GM21786 (cell line): ENCODE results near the gene MANSC4.
"Not testable (repeated sequence)": the region's sequence is repeated elsewhere in the genome, so short reads cannot be mapped to it uniquely, and the experiment has no call there.

Experiments
- ATAC-seq: cut with Tn5 transposase; IDR thresholded peaks from one replicate; pipeline ENCODE4 v1.9.1; 2021; ENCODE audit not compliant: unreplicated experiment

The MANSC4 gene

GRCh38 chr12:27756670-27757195, 23.3 kb downstream of the MANSC4 start:
- no peak for ATAC-seq

GRCh38 chr12:27754795-27755194, 25.2 kb downstream of the MANSC4 start:
- no peak for ATAC-seq

GRCh38 chr12:27751386-27752047, 28.5 kb downstream of the MANSC4 start:
- no peak for ATAC-seq

- ATAC-seq = no peak
These were observed 32.8 kb downstream of the MANSC4 start for GRCh38 chr12:27747111-27747820.

GRCh38 chr12:27745734-27746133, 34.3 kb downstream of the MANSC4 start:
- not testable (repeated sequence) for ATAC-seq

- ATAC-seq = no peak
These were observed 36.4 kb downstream of the MANSC4 start for GRCh38 chr12:27743601-27744000.

GRCh38 chr12:27734321-27734720, 45.7 kb downstream of the MANSC4 start:
- not testable (repeated sequence) for ATAC-seq

GRCh38 chr12:27733791-27734190, 46.2 kb downstream of the MANSC4 start:
- ATAC-seq = no peak

- no peak for ATAC-seq
These were observed 46.9 kb downstream of the MANSC4 start for GRCh38 chr12:27733052-27733656.

- ATAC-seq = no peak
These were observed 47.8 kb downstream of the MANSC4 start for GRCh38 chr12:27732281-27732680.

GRCh38 chr12:27730097-27730588, 49.9 kb downstream of the MANSC4 start:
- no peak for ATAC-seq

- ATAC-seq = no peak
These were observed 56.8 kb downstream of the MANSC4 start for GRCh38 chr12:27723212-27723611.
